ENCODE data around the gene CDH22.

CDH22 gene

GRCh38 chr20:46251211-46251673 lies 57.1 kb downstream of the CDH22 start:
- Histone ChIP-seq H3K27me3 (ENCODE audit: control insufficient read depth, insufficient read depth, low read length) (peaks cover 63% of the 10 kb centered on the region), H3K9me3 (ENCODE audit: control insufficient read depth, insufficient read depth, low read length) (no peaks in the 10 kb centered on the region), H3K36me3 (ENCODE audit: control insufficient read depth, insufficient read depth, low read length) (no peaks in the 10 kb centered on the region), H3K4me1 (ENCODE audit: control insufficient read depth, insufficient read depth, low read length) (peaks cover 6% of the 10 kb centered on the region; the same call in 1 of the 2 replicates), H3K27ac (ENCODE audit: low read depth, low read length) (no peak overlapping the region), H3K4me3 (ENCODE audit: low read depth, low read length) (peak overlapping the region; percentile 52; the same call in 1 of the 2 replicates), H3K9ac (ENCODE audit: low read depth, low read length) (no peak overlapping the region)

GRCh38 chr20:46250772-46251171 lies 57.5 kb downstream of the CDH22 start:
- peak overlapping the region; percentile 52 for H3K4me3 ChIP-seq (ENCODE audit: low read depth, low read length)
- no peaks in the 10 kb centered on the region for H3K9me3 ChIP-seq (ENCODE audit: control insufficient read depth, insufficient read depth, low read length)
- H3K27me3 ChIP-seq (ENCODE audit: control insufficient read depth, insufficient read depth, low read length) = peaks cover 63% of the 10 kb centered on the region
- peaks cover 6% of the 10 kb centered on the region; the same call in 1 of the 2 replicates for H3K4me1 ChIP-seq (ENCODE audit: control insufficient read depth, insufficient read depth, low read length)
- H3K27ac ChIP-seq (ENCODE audit: low read depth, low read length) = no peak overlapping the region
- no peaks in the 10 kb centered on the region for H3K36me3 ChIP-seq (ENCODE audit: control insufficient read depth, insufficient read depth, low read length)
- no peak overlapping the region for H3K9ac ChIP-seq (ENCODE audit: low read depth, low read length)

- H3K4me1 ChIP-seq (ENCODE audit: control insufficient read depth, insufficient read depth, low read length) = peaks cover 6% of the 10 kb centered on the region; the same call in 1 of the 2 replicates
- no peak overlapping the region for H3K27ac ChIP-seq (ENCODE audit: low read depth, low read length)
- no peak overlapping the region for H3K9ac ChIP-seq (ENCODE audit: low read depth, low read length)
- H3K27me3 ChIP-seq (ENCODE audit: control insufficient read depth, insufficient read depth, low read length) = peaks cover 63% of the 10 kb centered on the region
- no peaks in the 10 kb centered on the region for H3K36me3 ChIP-seq (ENCODE audit: control insufficient read depth, insufficient read depth, low read length)
- no peaks in the 10 kb centered on the region for H3K9me3 ChIP-seq (ENCODE audit: control insufficient read depth, insufficient read depth, low read length)
- H3K4me3 ChIP-seq (ENCODE audit: low read depth, low read length) = no peak overlapping the region
These were observed 58.6 kb downstream of the CDH22 start for GRCh38 chr20:46249671-46250070.

GRCh38 chr20:46246559-46246958 lies 61.7 kb downstream of the CDH22 start:
- Histone ChIP-seq H3K9me3 (ENCODE audit: control insufficient read depth, insufficient read depth, low read length) (no peaks in the 10 kb centered on the region), H3K9ac (ENCODE audit: low read depth, low read length) (no peak overlapping the region), H3K4me3 (ENCODE audit: low read depth, low read length) (no peak overlapping the region), H3K4me1 (ENCODE audit: control insufficient read depth, insufficient read depth, low read length) (peaks cover 9% of the 10 kb centered on the region), H3K27me3 (ENCODE audit: control insufficient read depth, insufficient read depth, low read length) (peaks cover 40% of the 10 kb centered on the region), H3K27ac (ENCODE audit: low read depth, low read length) (no peak overlapping the region), H3K36me3 (ENCODE audit: control insufficient read depth, insufficient read depth, low read length) (no peaks in the 10 kb centered on the region)

DNA sequence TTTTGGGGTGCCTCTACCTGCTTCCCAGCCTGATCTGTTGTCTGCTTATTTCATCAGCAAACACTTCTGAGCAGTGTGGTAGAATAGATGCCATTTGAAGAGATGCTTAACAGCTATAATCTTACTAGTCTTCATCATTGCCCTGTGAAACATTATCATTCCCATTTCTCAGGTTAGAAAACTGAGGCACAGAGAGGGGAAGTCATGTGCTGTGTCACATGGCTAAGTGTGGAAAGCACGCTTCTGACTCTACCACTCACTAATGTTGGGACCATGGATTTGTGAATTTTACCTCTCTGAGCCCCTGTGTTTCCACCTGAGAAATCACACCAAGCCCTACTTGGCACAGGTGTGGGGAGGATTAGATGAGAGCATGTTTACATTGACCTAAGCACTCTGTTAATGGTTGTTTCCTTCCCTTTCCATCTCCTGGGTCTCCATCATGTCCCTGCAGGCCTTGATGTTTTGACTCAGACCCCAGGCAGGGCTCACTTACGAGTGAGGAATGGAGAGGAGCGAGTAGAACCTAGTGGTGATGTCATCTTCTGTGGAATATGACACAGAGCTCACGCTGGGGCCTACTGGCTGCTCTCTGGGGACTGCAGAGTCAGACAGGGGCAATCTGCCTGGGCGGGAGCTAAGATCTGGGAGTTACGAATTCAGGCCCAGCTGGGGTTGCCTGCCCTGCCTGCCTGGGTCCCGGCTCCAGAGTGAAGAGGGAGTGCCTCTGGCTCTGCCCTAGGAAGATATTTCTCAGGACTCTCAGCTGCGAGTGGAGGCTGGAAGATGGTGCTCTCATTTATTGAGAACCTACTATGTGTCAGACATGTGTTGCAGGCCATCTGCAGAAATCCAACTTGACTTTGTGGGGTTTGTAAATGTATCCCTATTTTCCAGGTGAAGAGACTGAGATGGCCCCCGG lies 64.3 kb downstream of the CDH22 start:
- H3K36me3 ChIP-seq (ENCODE audit: control insufficient read depth, insufficient read depth, low read length) = no peaks in the 10 kb centered on the region
- no peaks in the 10 kb centered on the region for H3K9me3 ChIP-seq (ENCODE audit: control insufficient read depth, insufficient read depth, low read length)
- peaks cover 5% of the 10 kb centered on the region; the same call in 1 of the 2 replicates for H3K4me1 ChIP-seq (ENCODE audit: control insufficient read depth, insufficient read depth, low read length)
- H3K4me3 ChIP-seq (ENCODE audit: low read depth, low read length) = no peak overlapping the region
- H3K27ac ChIP-seq (ENCODE audit: low read depth, low read length) = no peak overlapping the region
- H3K9ac ChIP-seq (ENCODE audit: low read depth, low read length) = no peak overlapping the region
- H3K27me3 ChIP-seq (ENCODE audit: control insufficient read depth, insufficient read depth, low read length) = peaks cover 14% of the 10 kb centered on the region; the same call in 1 of the 2 replicates

DNA sequence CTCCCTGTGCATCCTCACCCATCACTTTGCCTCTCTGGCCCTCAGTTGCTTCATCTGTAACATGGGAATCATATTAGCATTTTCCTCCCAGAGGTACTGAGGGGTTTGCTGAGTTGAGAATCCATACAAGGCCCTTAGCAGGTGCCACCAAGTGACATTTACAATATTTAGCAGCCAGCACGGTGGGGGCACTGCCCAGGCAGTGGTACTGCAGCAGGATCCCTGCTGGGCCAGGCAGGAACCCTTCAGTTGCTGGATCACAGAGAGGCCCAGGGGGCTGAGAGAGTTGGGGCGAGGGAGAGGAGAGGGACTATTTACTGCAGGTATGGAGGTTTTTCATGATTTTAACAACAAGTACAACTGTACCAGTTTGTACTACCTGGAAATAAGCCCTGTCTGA lies 65.9 kb downstream of the CDH22 start:
- H3K9me3 ChIP-seq (ENCODE audit: control insufficient read depth, insufficient read depth, low read length) = no peaks in the 10 kb centered on the region
- no peak overlapping the region for H3K27ac ChIP-seq (ENCODE audit: low read depth, low read length)
- no peaks in the 10 kb centered on the region for H3K36me3 ChIP-seq (ENCODE audit: control insufficient read depth, insufficient read depth, low read length)
- H3K4me3 ChIP-seq (ENCODE audit: low read depth, low read length) = no peak overlapping the region
- H3K4me1 ChIP-seq (ENCODE audit: control insufficient read depth, insufficient read depth, low read length) = peaks cover 5% of the 10 kb centered on the region; the same call in 1 of the 2 replicates
- no peak overlapping the region for H3K9ac ChIP-seq (ENCODE audit: low read depth, low read length)
- no peaks in the 10 kb centered on the region for H3K27me3 ChIP-seq (ENCODE audit: control insufficient read depth, insufficient read depth, low read length)

DNA sequence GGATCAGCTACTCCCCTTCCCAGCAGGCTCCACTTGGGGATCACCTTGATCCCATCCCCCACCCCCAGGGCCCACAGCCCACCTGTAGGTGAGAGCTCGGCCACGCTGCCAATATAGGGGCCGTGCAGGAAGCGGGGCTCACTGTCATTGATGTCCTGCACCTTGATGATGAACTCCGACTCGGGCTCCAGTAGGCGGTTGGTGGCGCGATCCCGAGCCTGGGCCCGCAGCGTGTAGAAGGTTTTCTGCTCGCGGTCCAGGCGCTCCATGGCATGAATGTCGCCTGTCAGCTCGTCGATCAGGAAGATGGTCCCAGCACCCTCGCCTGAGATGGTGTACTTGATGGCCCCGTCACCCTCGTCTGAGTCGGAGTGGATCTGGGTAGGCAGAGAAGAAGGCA lies 67.4 kb downstream of the CDH22 start:
- Histone ChIP-seq H3K4me1 (ENCODE audit: control insufficient read depth, insufficient read depth, low read length) (peaks cover 5% of the 10 kb centered on the region; the same call in 1 of the 2 replicates), H3K27ac (ENCODE audit: low read depth, low read length) (no peak overlapping the region), H3K27me3 (ENCODE audit: control insufficient read depth, insufficient read depth, low read length) (no peaks in the 10 kb centered on the region), H3K9ac (ENCODE audit: low read depth, low read length) (no peak overlapping the region), H3K9me3 (ENCODE audit: control insufficient read depth, insufficient read depth, low read length) (no peaks in the 10 kb centered on the region), H3K36me3 (ENCODE audit: control insufficient read depth, insufficient read depth, low read length) (no peaks in the 10 kb centered on the region), H3K4me3 (ENCODE audit: low read depth, low read length) (no peak overlapping the region)

- Histone ChIP-seq H3K27me3 (ENCODE audit: control insufficient read depth, insufficient read depth, low read length) (no peaks in the 10 kb centered on the region), H3K9me3 (ENCODE audit: control insufficient read depth, insufficient read depth, low read length) (no peaks in the 10 kb centered on the region), H3K4me3 (ENCODE audit: low read depth, low read length) (no peak overlapping the region), H3K9ac (ENCODE audit: low read depth, low read length) (no peak overlapping the region), H3K4me1 (ENCODE audit: control insufficient read depth, insufficient read depth, low read length) (peaks cover 5% of the 10 kb centered on the region; the same call in 1 of the 2 replicates), H3K27ac (ENCODE audit: low read depth, low read length) (no peak overlapping the region), H3K36me3 (ENCODE audit: control insufficient read depth, insufficient read depth, low read length) (no peaks in the 10 kb centered on the region)
These were observed 68.2 kb downstream of the CDH22 start for GRCh38 chr20:46240065-46240464.

- no peak overlapping the region for H3K4me3 ChIP-seq (ENCODE audit: low read depth, low read length)
- no peaks in the 10 kb centered on the region for H3K27me3 ChIP-seq (ENCODE audit: control insufficient read depth, insufficient read depth, low read length)
- H3K27ac ChIP-seq (ENCODE audit: low read depth, low read length) = no peak overlapping the region
- H3K9ac ChIP-seq (ENCODE audit: low read depth, low read length) = no peak overlapping the region
- H3K9me3 ChIP-seq (ENCODE audit: control insufficient read depth, insufficient read depth, low read length) = no peaks in the 10 kb centered on the region
- H3K36me3 ChIP-seq (ENCODE audit: control insufficient read depth, insufficient read depth, low read length) = no peaks in the 10 kb centered on the region
- peaks cover 5% of the 10 kb centered on the region; the same call in 1 of the 2 replicates for H3K4me1 ChIP-seq (ENCODE audit: control insufficient read depth, insufficient read depth, low read length)
These were observed 70.6 kb downstream of the CDH22 start for GRCh38 chr20:46237736-46238135.

GRCh38 chr20:46237227-46237626 lies 71.1 kb downstream of the CDH22 start:
- no peaks in the 10 kb centered on the region for H3K27me3 ChIP-seq (ENCODE audit: control insufficient read depth, insufficient read depth, low read length)
- H3K27ac ChIP-seq (ENCODE audit: low read depth, low read length) = no peak overlapping the region
- no peak overlapping the region for H3K4me3 ChIP-seq (ENCODE audit: low read depth, low read length)
- H3K4me1 ChIP-seq (ENCODE audit: control insufficient read depth, insufficient read depth, low read length) = peaks cover 5% of the 10 kb centered on the region; the same call in 1 of the 2 replicates
- no peaks in the 10 kb centered on the region for H3K9me3 ChIP-seq (ENCODE audit: control insufficient read depth, insufficient read depth, low read length)
- H3K36me3 ChIP-seq (ENCODE audit: control insufficient read depth, insufficient read depth, low read length) = no peaks in the 10 kb centered on the region
- no peak overlapping the region for H3K9ac ChIP-seq (ENCODE audit: low read depth, low read length)

- H3K4me3 ChIP-seq (ENCODE audit: low read depth, low read length) = no peak overlapping the region
- H3K36me3 ChIP-seq (ENCODE audit: control insufficient read depth, insufficient read depth, low read length) = no peaks in the 10 kb centered on the region
- H3K27ac ChIP-seq (ENCODE audit: low read depth, low read length) = no peak overlapping the region
- no peaks in the 10 kb centered on the region for H3K27me3 ChIP-seq (ENCODE audit: control insufficient read depth, insufficient read depth, low read length)
- no peaks in the 10 kb centered on the region for H3K9me3 ChIP-seq (ENCODE audit: control insufficient read depth, insufficient read depth, low read length)
- no peak overlapping the region for H3K9ac ChIP-seq (ENCODE audit: low read depth, low read length)
- no peaks in the 10 kb centered on the region for H3K4me1 ChIP-seq (ENCODE audit: control insufficient read depth, insufficient read depth, low read length)
These were observed 73.2 kb downstream of the CDH22 start for GRCh38 chr20:46235077-46235476.
